Karpas-422 (cell line): ENCODE results near the gene ENTPD6. TPM values are rescaled to one million over a fixed set of nuclear protein-coding genes. Genes with fewer than 3 reads are reported as not detected.
"Not testable (repeated sequence)": the region's sequence is repeated elsewhere in the genome, so short reads cannot be mapped to it uniquely, and the experiment has no call there.

Experiments
- DNase-seq: peaks from one replicate; pipeline ENCODE4 v3.0.0-alpha.2; 2015
- H2AFZ ChIP-seq: fragments of 200-600 bp; sonication (generic); 2 replicates; pipeline ENCODE4 v1.6.1; 2014; ENCODE audit warnings: antibody characterized with exemption, low read length, mixed read lengths
- H3K27ac ChIP-seq: fragments of 200-600 bp; sonication (generic); 2 replicates; pipeline ENCODE4 v1.5.1; 2014; ENCODE audit warnings: mild to moderate bottlenecking, low read length, moderate library complexity
- H3K27me3 ChIP-seq: fragments of 200-600 bp; sonication (generic); 2 replicates; pipeline ENCODE4 v1.6.1; 2014; ENCODE audit warnings: low read length, mixed read lengths
- H3K36me3 ChIP-seq: fragments of 200-600 bp; sonication (generic); 2 replicates; pipeline ENCODE4 v1.6.1; 2014; ENCODE audit warnings: low read length, mixed read lengths; ENCODE audit not compliant: insufficient read depth
- H3K4me1 ChIP-seq: fragments of 200-600 bp; sonication (generic); 2 replicates; pipeline ENCODE4 v1.6.1; 2014; ENCODE audit warnings: mild to moderate bottlenecking, low read length, mixed read lengths
- H3K4me2 ChIP-seq: fragments of 200-600 bp; sonication (generic); 2 replicates; pipeline ENCODE4 v1.6.1; 2014; ENCODE audit warnings: low read length, low read depth, mild to moderate bottlenecking; ENCODE audit not compliant: poor library complexity, severe bottlenecking
- H3K4me3 ChIP-seq: fragments of 200-600 bp; sonication (generic); 2 replicates; pipeline ENCODE4 v1.5.1; 2014; ENCODE audit warnings: mild to moderate bottlenecking, antibody characterized with exemption, low read length, mixed read lengths
- H3K79me2 ChIP-seq: fragments of 200-600 bp; sonication (generic); 2 replicates; pipeline ENCODE4 v1.6.1; 2014; ENCODE audit warnings: mild to moderate bottlenecking, low read length, mixed read lengths
- H3K9ac ChIP-seq: fragments of 200-600 bp; sonication (generic); 2 replicates; pipeline ENCODE4 v1.6.0; 2014; ENCODE audit warnings: low read length
- H3K9me2 ChIP-seq: fragments of 200-600 bp; sonication (generic), shearing (Covaris generic); replicated peaks from 2 replicates; pipeline ENCODE4 v1.6.0; 2014; ENCODE audit warnings: mild to moderate bottlenecking, low read length, moderate library complexity; ENCODE audit not compliant: insufficient read depth
- H3K9me3 ChIP-seq: fragments of 300-700, 200-600 bp; sonication (generic); 2 replicates; pipeline ENCODE4 v1.6.1; 2014; ENCODE audit warnings: low read length, mixed read lengths
- H4K20me1 ChIP-seq: fragments of 200-600 bp; sonication (generic); 2 replicates; pipeline ENCODE4 v1.6.1; 2014; ENCODE audit warnings: mild to moderate bottlenecking, antibody characterized with exemption, low read length, low read depth; ENCODE audit not compliant: insufficient read depth
- total RNA-seq: library from RNA; depleted of rRNA; stranded (reverse); fragments of >200 nt; shearing (Covaris generic); gene quantifications from 2 replicates; pipeline ENCODE4 v1.2.3, GENCODE V29; 2014; ENCODE audit warnings: low replicate concordance

ENTPD6 gene
- total RNA-seq, 1 experiment from 2014 or later, result 100 TPM

DNA sequence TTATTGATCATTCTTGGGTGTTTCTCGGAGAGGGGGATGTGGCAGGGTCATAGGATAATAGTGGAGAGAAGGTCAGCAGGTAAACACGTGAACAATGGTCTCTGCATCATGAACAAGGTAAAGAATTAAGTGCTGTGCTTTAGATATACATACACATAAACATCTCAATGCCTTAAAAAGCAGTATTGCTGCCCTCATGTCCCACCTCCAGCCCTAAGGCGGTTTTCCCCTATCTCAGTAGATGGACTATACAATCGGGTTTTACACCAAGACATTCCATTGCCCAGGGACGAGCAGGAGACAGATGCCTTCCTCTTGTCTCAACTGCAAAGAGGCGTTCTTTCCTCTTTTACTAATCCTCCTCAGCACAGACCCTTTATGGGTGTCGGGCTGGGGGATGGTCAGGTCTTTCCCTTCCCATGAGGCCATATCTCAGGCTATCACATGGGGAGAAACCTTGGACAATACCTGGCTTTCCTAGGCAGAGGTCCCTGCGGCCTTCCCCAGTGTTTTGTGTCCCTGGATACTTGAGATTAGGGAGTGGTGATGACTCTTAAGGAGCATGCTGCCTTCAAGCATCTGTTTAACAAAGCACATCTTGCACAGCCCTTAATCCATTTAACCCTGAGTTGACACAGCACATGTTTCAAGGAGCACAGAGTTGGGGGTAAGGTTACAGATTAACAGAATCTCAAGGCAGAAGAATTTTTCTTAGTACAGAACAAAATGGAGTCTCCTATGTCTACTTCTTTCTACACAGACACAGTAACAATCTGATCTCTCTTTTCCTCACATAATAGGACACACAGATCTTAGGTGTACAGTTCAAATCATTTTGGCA lies 38.7 kb downstream of the ENTPD6 start:
- Histone ChIP-seq H3K4me1 (peaks cover 93% of the 10 kb centered on the region), H3K4me2 (peak overlapping the region; percentile 46), H3K27ac (peak overlapping the region; percentile 72), H3K9ac (peak overlapping the region; percentile 37)
- not testable (repeated sequence) for H4K20me1 ChIP-seq, H3K9me2 ChIP-seq, H2AFZ ChIP-seq, H3K79me2 ChIP-seq, H3K36me3 ChIP-seq, H3K4me3 ChIP-seq, H3K9me3 ChIP-seq, H3K27me3 ChIP-seq
- DNase-seq, result peak; percentile 42

DNA sequence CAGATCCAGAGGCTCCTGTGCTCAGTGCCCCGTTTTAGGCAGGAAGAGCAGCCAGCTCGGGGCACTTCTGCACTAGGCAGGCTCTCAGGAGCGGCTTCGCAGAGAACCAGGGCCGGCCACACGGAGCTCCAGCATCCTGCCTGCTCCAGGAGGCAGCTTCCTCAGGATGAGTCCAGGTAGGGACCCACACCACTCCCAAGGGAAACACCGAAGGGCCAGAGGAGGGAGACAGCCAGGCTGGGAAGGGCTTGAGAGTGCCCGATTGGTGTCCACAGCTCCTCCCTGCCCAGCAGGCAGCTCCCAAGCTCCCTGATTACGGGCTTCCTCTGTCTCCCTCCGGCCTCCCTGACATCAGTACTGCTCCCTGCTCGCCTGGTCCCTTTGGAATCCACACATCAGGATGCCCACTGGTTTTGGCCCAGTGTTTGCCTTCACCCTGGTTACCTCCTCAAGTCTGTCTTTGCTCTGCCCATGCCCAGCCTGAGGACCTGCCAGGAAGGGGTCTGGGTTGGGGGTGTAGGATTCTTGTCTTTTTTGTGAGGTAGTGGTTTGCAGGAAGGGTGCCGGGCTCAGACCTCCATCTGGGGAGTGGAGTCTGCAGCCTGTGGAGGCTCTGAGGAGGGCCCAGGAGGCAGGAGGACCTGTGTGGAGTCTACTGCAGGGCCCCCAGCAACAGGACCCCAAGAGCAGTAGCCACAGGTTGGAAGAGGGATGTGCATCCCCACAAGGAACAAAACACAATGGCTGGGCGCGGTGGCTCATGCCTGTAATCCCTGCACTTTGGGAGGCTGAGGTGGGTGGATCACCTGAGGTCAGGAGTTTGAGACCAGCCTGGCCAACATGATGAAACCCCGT lies 41.2 kb downstream of the ENTPD6 start:
- DNase-seq, result no peak
- no peaks in the 10 kb centered on the region for H3K36me3 ChIP-seq
- no peaks in the 10 kb centered on the region for H4K20me1 ChIP-seq
- no peaks in the 10 kb centered on the region for H3K79me2 ChIP-seq
- H3K4me2 ChIP-seq, result no peak overlapping the region
- peaks cover 94% of the 10 kb centered on the region for H3K4me1 ChIP-seq
- no peak overlapping the region for H2AFZ ChIP-seq
- no peak overlapping the region for H3K9ac ChIP-seq
- H3K27ac ChIP-seq, result peak overlapping the region; percentile 51; the same call in 1 of the 2 replicates
- H3K27me3 ChIP-seq, result no peaks in the 10 kb centered on the region
- no peaks in the 10 kb centered on the region for H3K9me2 ChIP-seq
- H3K9me3 ChIP-seq, result no peaks in the 10 kb centered on the region
- no peak overlapping the region for H3K4me3 ChIP-seq

DNA sequence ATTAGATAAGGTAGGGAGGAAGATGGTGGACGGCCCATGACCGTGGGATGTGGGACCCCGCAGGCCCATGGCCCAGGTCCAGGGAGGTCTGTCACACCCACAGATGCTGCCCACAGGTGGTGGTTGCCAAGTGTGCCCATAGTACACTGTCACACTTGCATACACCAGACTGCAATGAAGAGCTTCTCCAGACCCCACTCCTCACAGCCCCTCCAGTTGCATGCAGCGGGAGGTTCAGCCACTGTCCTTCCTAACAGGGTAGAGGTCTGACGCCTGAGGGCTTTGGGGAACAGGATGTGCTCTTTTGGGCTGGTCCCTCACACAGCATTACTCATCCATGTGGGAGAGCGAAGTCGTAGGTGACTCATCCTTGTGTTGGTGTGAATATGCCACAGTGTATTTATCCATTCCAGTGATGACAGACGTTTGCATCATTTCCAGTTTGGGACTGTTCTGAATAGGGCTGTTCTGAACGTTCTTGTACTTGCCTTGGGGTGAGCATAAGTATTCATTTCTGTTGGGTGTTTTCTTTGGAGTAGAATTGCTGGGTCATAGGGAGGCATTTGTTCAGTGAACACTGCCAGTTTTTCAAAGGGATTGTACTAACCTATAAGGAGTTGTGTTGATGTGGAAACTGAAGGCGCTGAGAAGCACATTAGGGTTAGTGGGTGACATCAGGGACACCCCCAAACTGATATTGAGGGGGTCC lies 42.3 kb downstream of the ENTPD6 start:
- DNase-seq, result no peak
- Histone ChIP-seq H3K27ac (peak overlapping the region; percentile 78; the same call in 1 of the 2 replicates), H3K9ac (no peak overlapping the region), H3K4me1 (peaks cover 97% of the 10 kb centered on the region), H3K4me2 (no peak overlapping the region), H3K4me3 (no peak overlapping the region), H3K79me2 (no peaks in the 10 kb centered on the region), H2AFZ (no peak overlapping the region), H3K36me3 (no peaks in the 10 kb centered on the region), H3K9me2 (no peaks in the 10 kb centered on the region), H4K20me1 (no peaks in the 10 kb centered on the region), H3K27me3 (no peaks in the 10 kb centered on the region), H3K9me3 (no peaks in the 10 kb centered on the region)

DNA sequence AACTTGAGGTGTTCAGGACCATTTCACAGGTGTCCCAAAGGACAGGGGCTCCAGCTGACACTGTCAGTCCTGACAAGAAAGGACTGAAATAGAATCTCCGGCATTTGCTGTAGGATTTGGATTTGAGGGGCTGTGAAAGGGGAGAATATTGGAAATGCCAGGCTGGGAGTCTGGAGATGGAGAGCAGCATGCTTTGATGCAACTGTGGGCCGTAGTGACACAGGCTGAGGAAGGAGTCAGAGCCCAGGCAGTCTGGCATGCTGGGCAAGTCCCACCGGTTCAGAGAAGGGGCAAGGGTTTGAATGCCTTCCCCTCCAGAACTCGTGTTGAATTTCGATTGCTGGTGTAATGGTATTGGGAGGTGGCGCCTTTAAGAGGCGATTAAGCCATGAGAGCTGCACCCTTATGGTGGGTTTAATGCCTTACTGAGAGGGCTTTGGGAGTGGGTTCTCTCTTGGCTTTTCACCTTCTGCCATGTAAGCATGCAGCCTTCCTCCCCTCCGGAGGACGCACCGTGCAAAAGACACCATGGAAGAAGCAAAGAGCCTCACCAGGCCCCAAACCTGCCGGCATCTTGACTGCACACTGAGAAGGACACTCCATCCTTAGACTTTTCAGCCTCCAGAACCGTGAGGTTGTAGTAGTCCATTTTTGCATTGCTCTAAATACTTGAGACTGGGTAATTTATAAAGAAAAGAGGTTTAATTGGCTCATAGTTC lies 43.0 kb downstream of the ENTPD6 start:
- H3K4me1 ChIP-seq, result peaks cover 97% of the 10 kb centered on the region
- H3K79me2 ChIP-seq, result no peaks in the 10 kb centered on the region
- DNase-seq, result no peak
- no peaks in the 10 kb centered on the region for H4K20me1 ChIP-seq
- no peaks in the 10 kb centered on the region for H3K9me3 ChIP-seq
- no peak overlapping the region for H3K4me3 ChIP-seq
- H3K4me2 ChIP-seq, result no peak overlapping the region
- H3K27ac ChIP-seq, result peak overlapping the region; percentile 78; the same call in 1 of the 2 replicates
- no peak overlapping the region for H2AFZ ChIP-seq
- H3K36me3 ChIP-seq, result no peaks in the 10 kb centered on the region
- no peaks in the 10 kb centered on the region for H3K9me2 ChIP-seq
- no peaks in the 10 kb centered on the region for H3K27me3 ChIP-seq
- H3K9ac ChIP-seq, result no peak overlapping the region

DNA sequence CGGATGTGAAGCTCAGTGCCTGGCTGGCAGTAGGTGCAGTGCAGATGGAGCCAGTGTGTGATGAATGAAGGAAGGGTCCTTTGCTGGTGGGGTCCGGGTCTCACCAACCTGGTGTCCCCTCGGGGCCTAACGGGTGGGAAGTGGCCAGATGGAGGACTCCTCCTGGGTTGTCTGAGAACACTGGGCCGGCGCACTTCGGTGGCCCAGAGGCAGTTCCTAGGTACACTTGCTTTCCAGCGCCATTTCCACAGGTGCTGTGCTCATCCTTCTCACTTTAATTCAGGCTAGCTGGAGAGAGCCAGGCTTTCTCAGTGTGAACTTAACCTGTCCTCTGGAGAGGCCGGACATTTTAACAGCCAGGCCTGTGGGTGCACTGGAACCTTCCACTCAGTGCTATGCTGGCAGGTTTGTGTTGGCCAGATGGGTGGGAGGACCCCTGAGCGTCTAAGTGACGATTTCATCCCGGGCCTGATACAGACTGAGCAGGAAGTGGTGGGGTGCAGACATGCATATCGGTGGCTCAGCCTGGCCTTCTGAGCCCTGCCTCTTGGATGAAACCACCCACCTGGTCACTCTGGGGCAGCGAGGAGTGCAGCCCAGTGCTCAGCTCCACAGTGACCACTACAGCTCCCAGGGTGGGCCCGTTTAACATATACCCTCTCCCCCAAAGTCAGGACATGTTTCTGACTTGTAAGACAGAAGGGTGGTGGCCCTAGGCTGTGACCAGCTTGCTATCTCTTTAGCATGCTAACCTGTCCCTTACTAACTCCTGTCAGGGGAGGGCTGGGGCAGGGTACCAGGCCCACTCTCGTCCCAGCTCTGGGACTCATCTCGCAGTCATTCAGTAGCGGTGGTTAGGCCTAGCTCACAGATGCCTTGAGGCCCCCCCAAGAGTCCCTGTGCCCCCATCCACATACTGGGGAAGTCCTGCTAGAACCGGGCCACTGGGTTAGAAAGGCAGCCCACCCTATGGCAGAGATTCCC lies 44.2 kb downstream of the ENTPD6 start:
- peak; percentile 71 for DNase-seq
- Histone ChIP-seq H3K4me2 (peak overlapping the region; percentile 18), H2AFZ (no peak overlapping the region; the same call in 1 of the 2 replicates), H3K9me3 (no peaks in the 10 kb centered on the region), H3K79me2 (no peaks in the 10 kb centered on the region), H3K9ac (peak overlapping the region; percentile 55), H4K20me1 (no peaks in the 10 kb centered on the region), H3K9me2 (no peaks in the 10 kb centered on the region), H3K27ac (peak overlapping the region; percentile 78), H3K4me3 (no peak overlapping the region), H3K27me3 (no peaks in the 10 kb centered on the region), H3K4me1 (peaks cover 97% of the 10 kb centered on the region), H3K36me3 (no peaks in the 10 kb centered on the region; the same call in 1 of the 2 replicates)

DNA sequence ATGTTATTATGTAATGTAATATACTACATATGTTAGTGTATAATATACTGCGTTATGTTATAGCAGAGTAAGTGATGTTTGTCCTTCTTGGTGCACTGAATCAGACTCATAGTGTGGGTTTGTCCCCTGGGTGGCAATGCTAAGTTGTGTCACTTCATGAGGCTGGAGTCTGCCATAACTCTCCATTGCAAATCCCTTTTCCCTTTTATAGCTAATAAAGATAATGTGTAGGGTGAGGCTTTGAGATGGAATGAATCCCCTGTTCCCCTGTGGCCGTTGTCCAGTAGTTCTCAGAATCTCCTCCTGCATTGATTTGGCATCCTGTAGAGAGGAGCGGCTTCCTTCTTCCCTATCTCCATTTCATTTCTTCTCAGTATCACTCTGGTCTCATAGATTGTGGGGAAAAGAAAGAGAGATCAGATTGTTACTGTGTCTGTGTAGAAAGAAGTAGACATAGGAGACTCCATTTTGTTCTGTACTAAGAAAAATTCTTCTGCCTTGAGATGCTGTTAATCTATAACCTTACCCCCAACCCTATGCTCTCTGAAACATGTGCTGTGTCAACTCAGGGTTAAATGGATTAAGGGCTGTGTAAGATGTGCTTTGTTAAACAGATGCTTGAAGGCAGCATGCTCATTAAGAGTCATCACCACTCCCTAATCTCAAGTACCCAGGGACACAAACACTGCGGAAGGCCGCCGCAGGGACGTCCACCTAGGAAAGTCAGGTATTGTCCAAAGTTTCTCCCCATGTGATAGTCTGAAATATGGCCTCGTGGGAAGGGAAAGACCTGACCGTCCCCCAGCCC lies 45.5 kb downstream of the ENTPD6 start:
- not testable (repeated sequence) for H2AFZ ChIP-seq, DNase-seq

More for the DNA sequence above, 45.5 kb downstream of the ENTPD6 start:
- not testable (repeated sequence) for H3K36me3 ChIP-seq, H4K20me1 ChIP-seq, H3K4me2 ChIP-seq, H3K9me2 ChIP-seq, H3K9me3 ChIP-seq, H3K79me2 ChIP-seq, H3K27me3 ChIP-seq, H3K4me3 ChIP-seq
- peaks cover 97% of the 10 kb centered on the region for H3K4me1 ChIP-seq
- H3K27ac ChIP-seq, result peak overlapping the region; percentile 59
- peak overlapping the region; percentile 13; the same call in 1 of the 2 replicates for H3K9ac ChIP-seq
